Measurements from ENCODE around the gene ANKRD11.
"Not testable (repeated sequence)": the region's sequence is repeated elsewhere in the genome, so short reads cannot be mapped to it uniquely, and the experiment has no call there.

ANKRD11 gene

DNA sequence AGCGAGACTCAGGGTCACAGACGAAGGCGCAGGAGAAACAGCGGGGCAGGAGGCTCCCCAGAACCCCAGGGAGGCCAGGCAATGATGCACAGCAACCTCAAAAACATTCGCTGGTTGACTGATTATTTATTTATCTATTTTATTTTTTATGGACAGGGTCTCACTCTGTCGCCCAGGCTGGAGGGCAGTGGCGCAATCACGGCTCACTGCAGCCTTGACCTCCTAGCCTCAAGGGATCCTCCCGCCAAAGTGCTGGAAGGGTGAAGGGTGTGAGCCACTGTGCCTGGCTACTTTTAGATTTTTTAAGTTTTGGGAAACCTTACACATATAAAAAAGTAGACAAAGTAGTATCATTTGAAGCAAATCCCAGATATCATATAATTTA lies 189.4 kb downstream of the ANKRD11 start:
- no peak overlapping the region for H3K4me3 ChIP-seq (ENCODE audit: low read length, poor library complexity, severe bottlenecking)
- no peaks in the 10 kb centered on the region for H3K27me3 ChIP-seq (ENCODE audit: insufficient read depth, low read length, poor library complexity, severe bottlenecking)
- H4K20me1 ChIP-seq (ENCODE audit: insufficient read depth, low read length, poor library complexity, severe bottlenecking): peaks cover 6% of the 10 kb centered on the region
- no peaks in the 10 kb centered on the region for H3F3A ChIP-seq (ENCODE audit: low read depth)
- H2AFZ ChIP-seq (ENCODE audit: low read length): no peak overlapping the region
- no peaks in the 10 kb centered on the region for H3K9me2 ChIP-seq (replicated peaks; ENCODE audit: low read depth, low read length)
- peaks cover 22% of the 10 kb centered on the region; the same call in 1 of the 2 replicates for H3K79me2 ChIP-seq (ENCODE audit: insufficient read depth, low read length)
- H3K9ac ChIP-seq (ENCODE audit: low read depth, low read length, poor library complexity, severe bottlenecking): no peak overlapping the region
- TF ChIP-seq, protein P1, sequence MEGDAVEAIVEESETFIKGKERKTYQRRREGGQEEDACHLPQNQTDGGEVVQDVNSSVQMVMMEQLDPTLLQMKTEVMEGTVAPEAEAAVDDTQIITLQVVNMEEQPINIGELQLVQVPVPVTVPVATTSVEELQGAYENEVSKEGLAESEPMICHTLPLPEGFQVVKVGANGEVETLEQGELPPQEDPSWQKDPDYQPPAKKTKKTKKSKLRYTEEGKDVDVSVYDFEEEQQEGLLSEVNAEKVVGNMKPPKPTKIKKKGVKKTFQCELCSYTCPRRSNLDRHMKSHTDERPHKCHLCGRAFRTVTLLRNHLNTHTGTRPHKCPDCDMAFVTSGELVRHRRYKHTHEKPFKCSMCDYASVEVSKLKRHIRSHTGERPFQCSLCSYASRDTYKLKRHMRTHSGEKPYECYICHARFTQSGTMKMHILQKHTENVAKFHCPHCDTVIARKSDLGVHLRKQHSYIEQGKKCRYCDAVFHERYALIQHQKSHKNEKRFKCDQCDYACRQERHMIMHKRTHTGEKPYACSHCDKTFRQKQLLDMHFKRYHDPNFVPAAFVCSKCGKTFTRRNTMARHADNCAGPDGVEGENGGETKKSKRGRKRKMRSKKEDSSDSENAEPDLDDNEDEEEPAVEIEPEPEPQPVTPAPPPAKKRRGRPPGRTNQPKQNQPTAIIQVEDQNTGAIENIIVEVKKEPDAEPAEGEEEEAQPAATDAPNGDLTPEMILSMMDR (conservative IDR thresholded peaks at IDR 0.05; ENCODE audit: low read length): no peak
- no peak for TF ChIP-seq EZH2phosphoT487 (IDR thresholded peaks at IDR 0.05; ENCODE audit: borderline replicate concordance)
- no peak overlapping the region for H3K4me2 ChIP-seq (ENCODE audit: low read depth, low read length, poor library complexity, severe bottlenecking)
- H3K4me1 ChIP-seq (ENCODE audit: insufficient read depth, low read length, poor library complexity, severe bottlenecking): no peaks in the 10 kb centered on the region
- peaks cover 27% of the 10 kb centered on the region; the same call in 1 of the 2 replicates for H3K36me3 ChIP-seq (ENCODE audit: insufficient read depth, low read length)
- no peaks in the 10 kb centered on the region for H3K9me3 ChIP-seq (ENCODE audit: insufficient read depth, low read depth, low read length)

DNA sequence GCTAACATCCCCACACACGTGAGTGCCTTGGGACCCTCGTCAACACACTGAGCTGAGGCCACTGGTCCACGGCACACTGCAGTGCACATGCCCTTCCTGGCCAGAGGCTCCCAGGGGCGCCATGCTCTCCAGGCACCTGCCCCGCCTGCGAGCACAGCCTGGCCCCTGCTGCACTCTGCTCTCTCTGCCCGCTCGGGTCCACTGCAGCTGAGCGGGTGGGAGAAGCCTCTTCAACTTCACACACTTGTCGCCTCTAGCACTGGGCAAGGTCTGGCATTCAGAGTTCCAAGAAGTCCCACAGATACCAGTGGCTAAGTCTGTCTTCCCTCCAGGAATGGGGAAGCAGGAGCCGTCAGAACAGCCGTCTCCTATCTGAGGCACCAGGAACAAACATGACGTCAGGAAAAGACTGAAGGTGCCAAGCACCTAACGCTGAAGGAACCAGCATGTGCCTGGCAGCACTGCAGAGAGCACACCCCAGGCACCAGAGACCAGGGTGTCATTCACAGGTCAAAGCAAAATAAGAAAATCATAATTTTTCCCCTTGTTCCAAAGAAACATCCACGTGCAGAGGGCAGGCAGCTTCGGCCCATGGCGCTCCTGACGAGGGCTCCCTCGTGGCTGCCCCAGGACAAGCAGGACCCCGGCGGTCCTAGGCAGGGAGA lies 189.9 kb downstream of the ANKRD11 start:
- Histone ChIP-seq H3K9me2 (replicated peaks; ENCODE audit: low read depth, low read length) (no peaks in the 10 kb centered on the region), H3K36me3 (ENCODE audit: insufficient read depth, low read length) (peaks cover 27% of the 10 kb centered on the region; the same call in 1 of the 2 replicates), H3K4me3 (ENCODE audit: low read length, poor library complexity, severe bottlenecking) (no peak overlapping the region), H2AFZ (ENCODE audit: low read length) (no peak overlapping the region), H3F3A (ENCODE audit: low read depth) (no peaks in the 10 kb centered on the region), H3K9ac (ENCODE audit: low read depth, low read length, poor library complexity, severe bottlenecking) (no peak overlapping the region), H3K4me2 (ENCODE audit: low read depth, low read length, poor library complexity, severe bottlenecking) (no peak overlapping the region), H3K9me3 (ENCODE audit: insufficient read depth, low read depth, low read length) (no peaks in the 10 kb centered on the region), H3K79me2 (ENCODE audit: insufficient read depth, low read length) (peaks cover 22% of the 10 kb centered on the region; the same call in 1 of the 2 replicates), H3K4me1 (ENCODE audit: insufficient read depth, low read length, poor library complexity, severe bottlenecking) (no peaks in the 10 kb centered on the region), H3K27me3 (ENCODE audit: insufficient read depth, low read length, poor library complexity, severe bottlenecking) (no peaks in the 10 kb centered on the region), H4K20me1 (ENCODE audit: insufficient read depth, low read length, poor library complexity, severe bottlenecking) (peaks cover 6% of the 10 kb centered on the region)
- no peak for TF ChIP-seq EZH2phosphoT487 (IDR thresholded peaks at IDR 0.05; ENCODE audit: borderline replicate concordance)
- TF ChIP-seq, protein P1 (conservative IDR thresholded peaks at IDR 0.05; ENCODE audit: low read length): no peak

DNA sequence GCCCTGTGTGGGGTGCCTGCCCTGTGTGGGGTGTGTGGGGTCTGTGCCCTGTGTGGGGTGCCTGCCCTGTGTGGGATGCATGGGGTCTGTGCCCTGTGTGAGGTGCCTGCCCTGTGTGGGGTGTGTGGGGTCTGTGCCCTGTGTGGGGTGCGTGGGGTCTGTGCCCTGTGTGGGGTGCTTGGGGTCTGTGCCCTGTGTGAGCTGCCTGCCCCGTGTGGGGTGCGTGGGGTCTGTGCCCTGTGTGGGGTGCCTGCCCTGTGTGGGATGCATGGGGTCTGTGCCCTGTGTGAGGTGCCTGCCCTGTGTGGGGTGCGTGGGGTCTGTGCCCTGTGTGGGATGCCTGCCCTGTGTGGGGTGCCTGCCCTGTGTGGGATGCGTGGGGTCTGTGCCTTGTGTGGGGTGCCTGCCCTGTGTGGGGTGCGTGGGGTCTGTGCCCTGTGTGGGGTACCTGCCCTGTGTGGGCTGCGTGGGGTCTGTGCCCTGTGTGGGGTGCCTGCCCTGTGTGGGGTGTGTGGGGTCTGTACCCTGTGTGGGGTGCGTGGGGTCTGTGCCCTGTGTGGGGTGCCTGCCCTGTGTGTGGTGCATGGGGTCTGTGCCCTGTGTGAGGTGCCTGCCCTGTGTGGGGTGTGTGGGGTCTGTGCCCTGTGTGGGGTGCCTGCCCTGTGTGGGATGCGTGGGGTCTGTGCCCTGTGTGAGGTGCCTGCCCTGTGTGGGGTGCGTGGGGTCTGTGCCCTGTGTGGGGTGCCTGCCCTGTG lies 190.8 kb downstream of the ANKRD11 start:
- H3K4me3 ChIP-seq (ENCODE audit: low read length, poor library complexity, severe bottlenecking); H3K4me1 ChIP-seq (ENCODE audit: insufficient read depth, low read length, poor library complexity, severe bottlenecking); H3F3A ChIP-seq (ENCODE audit: low read depth); H4K20me1 ChIP-seq (ENCODE audit: insufficient read depth, low read length, poor library complexity, severe bottlenecking); H3K27me3 ChIP-seq (ENCODE audit: insufficient read depth, low read length, poor library complexity, severe bottlenecking); H3K9me2 ChIP-seq (replicated peaks; ENCODE audit: low read depth, low read length); H3K4me2 ChIP-seq (ENCODE audit: low read depth, low read length, poor library complexity, severe bottlenecking); H3K9me3 ChIP-seq (ENCODE audit: insufficient read depth, low read depth, low read length); H2AFZ ChIP-seq (ENCODE audit: low read length); H3K9ac ChIP-seq (ENCODE audit: low read depth, low read length, poor library complexity, severe bottlenecking): not testable (repeated sequence)
- Histone ChIP-seq H3K79me2 (ENCODE audit: insufficient read depth, low read length) (peaks cover 25% of the 10 kb centered on the region; the same call in 1 of the 2 replicates), H3K36me3 (ENCODE audit: insufficient read depth, low read length) (peaks cover 27% of the 10 kb centered on the region; the same call in 1 of the 2 replicates)

Data from Loucy (cell line).